Measurements from ENCODE around the gene MRTFB.

MRTFB gene

DNA sequence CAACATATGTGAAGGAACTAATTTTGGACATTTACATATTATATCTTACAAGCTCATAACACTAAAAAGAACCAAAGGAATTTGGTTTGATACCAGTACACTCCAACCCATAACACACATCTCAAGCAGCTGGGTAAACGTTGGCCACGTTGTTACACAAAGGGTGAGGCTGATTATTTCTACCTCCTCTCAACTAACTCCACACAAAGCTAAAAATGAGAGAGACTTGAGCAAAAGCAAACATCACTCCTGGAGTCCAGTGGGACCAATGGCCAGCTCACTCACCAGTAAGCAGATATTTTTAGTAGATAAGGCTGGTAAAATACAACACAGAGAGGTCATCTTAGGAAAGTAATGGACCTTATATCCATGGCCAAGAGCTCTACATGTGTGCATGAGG, 207.6 kb downstream of the MRTFB start:
- DNase-seq (ENCODE audit: extremely low read depth in 1 of 2, low read depth in 1 of 2): no peak

DNA sequence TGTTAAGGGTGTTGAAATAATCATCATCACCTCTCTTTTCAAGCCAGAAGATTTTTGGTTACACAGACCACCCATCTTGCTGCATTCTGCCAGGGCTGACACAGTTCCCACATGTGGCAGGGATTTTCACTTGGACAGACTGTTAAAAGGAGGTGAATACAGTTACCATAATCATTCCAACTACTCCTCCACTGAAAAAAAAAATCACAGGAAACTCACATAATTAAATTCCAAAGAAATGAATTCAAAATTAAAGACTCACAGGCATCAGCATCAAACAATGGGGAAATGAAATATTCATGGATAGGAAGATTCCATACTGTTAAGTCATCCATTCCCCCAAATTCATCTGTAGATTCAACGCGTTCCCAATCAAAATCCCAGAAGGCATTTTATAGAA, 209.4 kb downstream of the MRTFB start:
- no peak for DNase-seq (ENCODE audit: extremely low read depth in 1 of 2, low read depth in 1 of 2)

DNA sequence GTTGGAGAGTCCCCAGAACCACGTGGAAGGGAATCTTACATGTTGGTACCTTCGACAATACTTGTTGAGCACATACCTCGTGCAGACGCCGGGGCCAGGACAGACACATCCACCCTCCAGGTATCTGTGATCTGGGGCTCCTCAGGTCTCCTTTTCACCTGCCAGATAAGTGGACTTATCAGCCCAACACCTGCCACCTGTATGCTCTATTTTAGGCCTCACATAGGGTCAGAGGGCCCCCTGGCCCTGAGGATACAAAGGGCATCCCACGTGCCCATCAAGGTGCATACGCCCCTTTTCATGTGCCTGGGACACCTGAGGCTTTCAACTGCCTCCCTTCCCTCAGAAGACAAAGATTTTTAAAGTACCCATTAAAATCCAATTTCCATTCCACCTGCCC, 212.7 kb downstream of the MRTFB start:
- no peak for DNase-seq (ENCODE audit: extremely low read depth in 1 of 2, low read depth in 1 of 2)

DNA sequence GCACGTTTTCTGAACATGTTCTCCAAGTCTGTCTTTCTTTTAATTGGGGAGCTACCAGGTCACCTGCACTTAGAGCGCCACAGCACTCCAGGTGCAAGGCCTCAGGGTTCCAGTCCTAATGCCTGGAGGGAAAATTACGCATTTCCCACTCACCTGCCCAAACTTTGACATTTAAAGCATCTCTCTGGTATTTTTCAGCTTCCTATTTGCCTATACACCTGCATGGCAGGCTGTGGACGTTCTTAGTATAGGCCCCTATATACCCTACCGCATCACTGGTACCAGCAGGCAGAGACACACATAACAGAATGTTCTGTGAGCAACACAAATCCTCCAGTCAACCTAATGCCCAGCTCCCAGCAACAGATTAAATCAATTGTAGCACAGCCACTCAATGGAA, 213.3 kb downstream of the MRTFB start:
- no peak for DNase-seq (ENCODE audit: extremely low read depth in 1 of 2, low read depth in 1 of 2)

DNA sequence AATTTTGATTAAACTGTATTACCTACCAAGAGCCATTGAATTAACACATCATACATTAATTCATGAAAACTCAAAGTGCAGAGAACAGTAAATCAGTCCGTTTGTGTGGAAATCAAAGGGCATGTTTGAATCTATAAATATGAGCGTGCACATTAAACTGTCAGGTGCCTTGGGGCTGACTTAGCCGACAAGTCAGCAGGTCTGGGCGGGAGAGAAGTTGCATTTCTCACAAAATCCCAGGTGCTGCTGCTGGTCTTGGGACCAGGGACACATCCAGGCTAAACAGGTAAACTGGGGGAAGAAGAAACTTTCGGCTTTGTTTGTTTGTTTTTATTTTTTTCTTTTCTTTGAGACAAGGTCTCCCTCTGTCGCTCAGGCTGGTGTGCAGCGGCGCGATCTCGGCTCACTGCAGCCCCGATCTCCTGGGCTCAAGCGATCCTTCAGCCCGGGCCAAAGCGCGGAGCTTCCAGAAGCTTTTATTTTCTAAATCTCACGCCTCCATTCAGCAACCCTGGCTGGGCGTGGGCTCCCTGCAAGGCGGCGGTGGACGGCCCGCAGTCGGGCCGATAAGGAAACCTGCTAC, 213.9 kb downstream of the MRTFB start:
- DNase-seq (ENCODE audit: extremely low read depth in 1 of 2, low read depth in 1 of 2): no peak

DNA sequence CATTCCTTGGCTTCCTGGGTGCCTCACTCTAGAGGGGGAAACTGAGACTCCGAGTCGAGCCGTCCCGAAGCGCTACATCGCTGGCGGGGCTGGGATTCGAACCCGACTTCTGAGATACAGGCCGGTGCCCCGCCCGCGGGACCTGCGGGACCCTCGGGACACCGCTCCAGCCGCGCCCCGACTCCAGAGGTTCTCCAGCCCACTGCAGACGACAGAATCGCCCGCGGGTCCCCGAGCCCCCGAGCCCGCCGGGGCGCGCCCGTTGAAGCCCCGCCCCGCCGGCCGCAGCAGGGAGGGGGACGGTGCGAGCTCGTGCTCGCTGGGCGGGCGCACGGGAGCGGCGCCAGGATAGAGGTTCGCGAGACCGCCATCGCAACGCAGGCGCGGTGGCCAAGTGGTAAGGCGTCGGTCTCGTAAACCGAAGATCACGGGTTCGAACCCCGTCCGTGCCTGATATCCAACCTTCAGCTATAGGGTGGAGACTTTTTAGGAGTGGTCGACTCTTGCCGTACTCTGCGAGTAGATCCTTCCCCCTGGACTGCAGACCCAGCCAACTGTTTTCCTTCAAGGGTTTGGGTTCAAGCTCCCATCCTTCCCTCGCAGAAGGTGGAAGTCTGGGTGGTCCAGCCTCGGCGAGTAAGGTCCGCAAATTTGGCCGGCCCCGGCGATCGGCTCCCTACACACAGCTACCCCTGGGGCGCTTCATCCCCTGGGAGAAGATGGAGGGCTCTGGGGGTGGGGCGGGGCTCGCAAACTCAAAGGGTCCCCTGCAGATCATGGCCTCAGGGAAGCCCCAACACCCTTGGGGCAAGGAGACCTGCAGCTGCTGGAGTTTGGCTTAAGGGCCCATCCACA, 214.6 kb downstream of the MRTFB start:
- DNase-seq (ENCODE audit: extremely low read depth in 1 of 2, low read depth in 1 of 2): peak; percentile 78 to 91

DNA sequence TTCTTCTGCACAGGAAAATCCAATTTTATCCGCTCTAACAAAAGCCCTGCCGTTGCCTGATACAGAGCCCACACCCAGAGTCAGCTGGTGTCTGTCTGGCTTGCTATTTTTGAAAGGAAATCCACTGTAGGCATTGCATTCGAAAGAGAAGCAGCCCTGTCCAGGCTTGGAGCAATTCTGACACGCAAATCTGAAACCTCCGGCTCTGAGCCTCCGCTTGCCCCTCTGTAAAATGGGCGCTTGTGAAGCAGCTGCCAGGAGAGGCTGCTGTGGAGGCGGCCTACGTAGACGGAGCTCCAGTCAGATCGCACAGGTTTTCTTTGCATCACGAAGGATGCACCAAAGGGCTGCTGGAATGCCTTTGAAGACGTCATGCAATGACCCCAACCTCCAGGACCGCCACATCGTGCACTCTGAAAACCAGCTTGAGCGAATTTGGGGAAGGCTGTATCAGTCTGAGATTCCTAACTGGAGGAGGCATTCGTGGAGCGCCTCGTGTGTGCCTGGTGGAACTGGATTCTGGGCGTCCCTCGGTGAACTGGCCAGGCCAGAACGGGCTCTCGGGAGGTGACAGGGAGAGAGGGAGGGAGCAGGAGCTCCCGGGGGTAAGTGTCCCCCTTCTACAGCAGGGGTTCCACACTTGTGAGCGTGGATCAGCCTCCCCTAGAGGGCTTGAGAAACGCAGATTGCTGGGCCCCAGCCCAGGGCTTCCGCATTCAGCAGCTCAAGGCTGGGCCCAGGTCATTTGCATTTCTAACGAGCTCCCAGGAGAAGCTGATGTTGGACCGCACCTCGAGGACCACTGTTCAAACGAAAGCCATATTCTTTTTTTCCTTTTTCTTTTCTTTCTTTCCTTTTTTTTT, 215.5 kb downstream of the MRTFB start:
- DNase-seq (ENCODE audit: extremely low read depth in 1 of 2, low read depth in 1 of 2): no peak

DNA sequence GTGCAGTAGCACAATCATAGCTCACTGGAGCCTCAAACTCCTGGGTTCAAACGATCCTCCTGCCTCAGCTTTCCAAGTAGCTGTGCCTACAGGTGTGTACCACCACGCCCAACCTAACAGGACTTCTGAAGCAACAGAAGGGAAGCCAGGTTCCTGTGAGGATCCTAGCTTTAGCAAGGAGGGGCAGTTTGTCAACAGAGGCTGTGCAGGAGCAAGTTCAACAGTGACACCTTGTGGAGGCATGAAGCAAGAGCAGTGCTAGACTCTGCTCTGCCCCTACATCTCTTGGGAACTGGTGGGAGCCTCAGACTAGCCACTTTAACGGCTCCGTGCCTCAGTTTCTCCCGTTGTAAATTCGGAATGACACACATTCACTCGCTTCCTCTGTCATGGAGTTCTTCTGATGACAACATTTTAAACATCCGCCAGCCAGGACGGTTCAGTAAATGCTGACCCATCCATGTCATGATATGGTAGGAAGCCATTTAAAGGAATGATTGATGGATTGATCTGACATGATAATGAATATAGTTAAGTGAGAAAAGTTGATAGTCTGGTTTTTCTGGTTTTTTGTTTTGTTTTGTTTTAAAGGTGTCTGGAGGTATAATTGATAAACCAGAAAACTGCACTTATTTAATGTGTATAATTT, 218.7 kb downstream of the MRTFB start:
- DNase-seq (ENCODE audit: extremely low read depth in 1 of 2, low read depth in 1 of 2): no peak

DNA sequence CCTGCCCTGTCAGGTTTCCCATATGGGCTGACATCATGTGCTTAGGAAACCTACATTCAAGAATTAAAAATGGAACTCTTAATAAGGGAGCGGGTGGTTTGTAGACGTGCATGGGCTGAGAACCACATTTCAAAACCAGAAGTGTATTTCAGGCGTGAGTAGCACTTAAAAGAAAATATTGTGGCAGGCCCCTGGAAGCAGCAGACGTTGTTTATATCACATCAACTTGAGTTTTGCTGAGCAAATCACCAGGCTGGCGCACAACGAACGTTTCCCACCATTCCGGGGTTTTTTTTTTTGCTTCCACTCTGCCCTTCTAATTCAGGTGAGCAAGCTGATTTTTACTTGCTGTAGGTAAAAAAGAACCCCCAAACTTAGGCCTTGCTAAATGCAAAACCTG, 220.2 kb downstream of the MRTFB start:
- no peak for DNase-seq (ENCODE audit: extremely low read depth in 1 of 2, low read depth in 1 of 2)

DNA sequence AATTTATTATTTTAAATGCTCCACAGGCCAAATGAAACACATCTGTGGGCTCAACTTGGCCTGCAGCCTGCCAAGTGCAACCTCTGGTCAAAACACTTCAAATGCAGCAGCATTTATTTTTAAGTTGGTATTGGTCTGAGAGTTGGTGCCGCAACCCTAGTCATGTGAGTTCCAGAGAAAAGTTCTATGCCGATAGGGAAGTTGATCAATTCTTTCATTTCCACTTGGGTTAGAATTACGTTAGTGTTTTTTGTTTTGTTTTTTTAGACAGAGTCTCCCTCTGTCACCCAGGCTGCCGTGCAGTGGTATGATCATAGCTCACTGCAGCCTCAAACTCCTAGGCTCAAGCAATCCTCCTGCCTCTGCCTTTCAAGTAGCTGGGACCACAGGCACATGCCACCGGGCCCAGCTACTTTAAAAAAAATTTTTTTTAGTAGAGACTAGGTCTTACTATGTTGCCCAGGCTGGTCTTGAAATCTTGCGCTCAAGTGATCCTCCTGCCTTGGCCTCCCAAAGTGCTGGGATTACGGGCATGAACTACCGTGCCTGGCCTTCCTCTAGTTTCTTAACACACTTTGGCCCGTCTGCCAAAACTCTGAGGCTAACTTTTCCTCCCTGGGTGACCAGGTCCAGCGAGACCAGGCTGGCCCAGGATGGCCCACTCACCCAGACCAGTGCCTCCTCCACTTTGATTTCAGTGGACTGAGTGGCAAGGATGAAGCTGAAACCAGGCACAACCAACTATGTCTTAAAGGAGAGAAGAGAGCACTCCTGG, 221.1 kb downstream of the MRTFB start:
- no peak for DNase-seq (ENCODE audit: extremely low read depth in 1 of 2, low read depth in 1 of 2)

DNA sequence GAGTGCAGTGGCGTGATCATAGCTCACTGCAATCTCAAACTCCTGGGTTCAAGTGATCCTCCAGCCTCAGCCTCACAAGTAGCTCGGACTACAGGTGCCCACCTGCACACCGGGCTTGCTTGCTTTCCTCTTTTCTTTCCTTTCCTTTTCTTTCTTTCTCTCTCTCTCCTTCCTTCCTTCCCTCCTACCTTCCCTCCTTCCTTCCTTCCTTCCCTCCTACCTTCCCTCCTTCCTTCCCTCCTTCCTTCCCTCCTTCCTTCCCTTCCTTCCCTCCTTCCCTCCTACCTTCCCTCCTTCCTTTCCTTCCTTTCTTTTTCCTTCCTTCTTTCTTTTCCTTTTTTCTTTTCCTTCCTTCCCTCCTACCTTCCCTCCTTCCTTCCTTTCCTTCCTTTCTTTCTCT, 225.5 kb downstream of the MRTFB start:
- DNase-seq (ENCODE audit: extremely low read depth in 1 of 2, low read depth in 1 of 2): no peak

DNA sequence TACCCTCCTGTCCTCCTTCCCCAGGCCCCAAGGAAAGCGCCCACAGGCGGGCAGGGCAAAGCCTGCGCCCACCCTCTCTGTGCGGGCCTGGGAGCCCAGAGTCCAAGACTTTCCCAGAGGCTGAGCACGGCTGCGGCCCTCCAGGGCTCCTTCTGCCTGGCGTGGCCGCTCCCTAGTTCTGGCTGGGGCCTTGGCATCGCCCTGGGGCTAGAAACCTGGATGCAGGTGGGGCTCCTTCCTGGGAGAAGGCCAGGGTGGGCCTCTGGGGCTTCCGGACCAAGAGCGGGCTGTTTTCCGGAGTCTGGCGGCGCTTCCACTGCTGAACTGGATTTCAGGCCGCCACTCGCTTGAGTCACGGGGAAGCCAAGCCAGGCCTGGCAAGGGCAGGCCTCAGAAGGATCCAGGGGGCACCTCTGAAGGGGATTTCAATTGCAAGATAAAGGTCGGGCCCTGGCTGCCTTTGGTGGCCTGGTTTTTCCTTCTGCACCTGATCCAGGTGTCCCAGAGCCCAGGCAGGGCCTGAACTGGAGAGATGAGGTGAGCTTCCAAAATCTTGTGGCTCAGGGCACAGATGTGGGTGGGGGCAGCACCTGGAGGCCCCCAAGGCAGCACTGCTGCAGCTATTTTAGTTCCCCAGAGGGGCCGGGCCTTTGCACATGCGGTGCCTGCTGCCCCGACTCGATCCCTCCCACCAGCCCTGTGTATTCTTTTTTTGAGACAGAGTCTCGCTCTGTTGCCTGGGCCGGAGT, 227.4 kb downstream of the MRTFB start:
- DNase-seq (ENCODE audit: extremely low read depth in 1 of 2, low read depth in 1 of 2): no peak

DNA sequence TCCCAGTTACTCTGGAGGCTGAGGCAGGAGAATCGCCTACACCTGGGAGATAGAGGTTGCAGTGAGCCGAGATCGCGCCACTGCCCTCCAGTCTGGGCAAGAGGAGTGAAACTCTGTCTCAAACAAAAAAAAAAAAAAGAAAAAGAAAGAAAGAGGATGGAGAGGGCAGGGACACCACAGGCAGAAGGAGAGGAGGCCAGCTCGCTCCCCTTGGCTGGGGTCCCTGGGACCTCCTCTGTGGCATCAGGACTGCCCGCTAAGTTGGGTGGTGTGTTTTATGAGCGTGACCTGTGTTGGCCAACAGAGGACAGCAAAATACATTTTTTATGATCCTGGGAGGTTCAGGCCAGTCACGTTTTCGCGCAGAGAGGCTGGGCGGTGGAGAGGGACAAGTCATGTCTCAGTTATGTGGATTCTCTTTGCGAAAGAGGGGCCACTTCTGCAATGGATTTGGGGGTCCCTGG, 229.6 kb downstream of the MRTFB start:
- no peak for DNase-seq (ENCODE audit: extremely low read depth in 1 of 2, low read depth in 1 of 2)

DNA sequence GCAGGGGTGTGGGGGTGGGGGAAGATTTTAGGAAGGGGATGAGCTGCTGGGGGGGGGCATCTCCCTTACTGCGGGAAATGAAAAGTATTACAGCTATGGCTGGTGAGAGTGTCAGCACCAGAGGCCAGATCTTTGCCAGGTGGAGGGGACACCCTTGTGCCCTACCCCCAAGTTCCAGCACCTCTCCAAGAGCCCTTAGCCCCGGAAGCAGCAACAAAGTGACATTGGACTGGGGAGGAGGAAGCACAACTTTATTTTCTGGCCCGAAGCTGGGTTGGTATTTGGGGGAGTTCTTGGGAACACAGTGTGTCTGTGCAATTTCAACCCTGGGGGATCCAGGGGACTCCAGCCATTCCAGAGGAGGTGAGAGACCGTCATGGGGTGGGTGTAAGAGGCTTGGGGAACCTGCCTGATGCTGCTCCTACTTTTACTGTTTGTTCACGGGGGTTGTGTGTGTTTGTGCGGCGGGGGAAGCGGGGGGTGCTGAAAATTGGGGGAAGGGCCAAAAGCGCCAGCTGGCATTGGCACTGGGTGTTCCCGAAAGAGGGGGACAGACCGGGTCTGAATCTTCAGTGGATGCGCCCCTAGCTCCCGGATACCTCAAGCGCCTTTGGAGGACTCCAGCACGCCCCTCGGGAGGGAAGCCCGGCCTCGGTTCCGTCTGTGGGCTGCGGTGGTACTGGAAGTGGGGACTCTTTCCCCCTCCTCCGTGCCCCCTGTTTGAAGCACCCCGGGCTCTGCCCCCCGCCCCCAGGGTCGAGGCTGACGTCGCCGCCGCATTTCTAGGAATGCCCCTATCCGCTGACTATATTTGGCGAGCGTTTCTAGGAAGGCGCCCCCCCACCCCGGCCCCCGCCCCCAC, 230.3 kb downstream of the MRTFB start:
- no peak for DNase-seq (ENCODE audit: extremely low read depth in 1 of 2, low read depth in 1 of 2)

DNA sequence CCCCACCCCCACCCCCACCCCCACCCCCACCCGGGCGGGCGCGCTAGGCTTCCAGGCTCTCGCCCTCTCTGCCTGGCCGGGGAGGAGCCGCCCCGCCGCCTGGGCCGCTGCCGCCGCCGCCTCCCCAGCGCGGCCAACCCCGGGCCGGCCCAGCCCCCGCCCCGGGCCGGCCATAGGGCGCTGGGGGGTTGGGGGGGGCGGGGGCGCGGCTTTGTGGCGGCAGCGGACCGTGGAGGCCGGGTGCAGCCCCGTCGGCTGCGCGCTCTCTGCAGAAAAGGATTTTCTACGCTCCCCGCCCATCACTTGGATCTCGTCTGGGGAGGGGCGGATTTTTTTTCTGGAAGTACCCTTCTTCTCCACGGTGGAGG, 230.9 kb downstream of the MRTFB start:
- DNase-seq (ENCODE audit: extremely low read depth in 1 of 2, low read depth in 1 of 2): no peak

DNA sequence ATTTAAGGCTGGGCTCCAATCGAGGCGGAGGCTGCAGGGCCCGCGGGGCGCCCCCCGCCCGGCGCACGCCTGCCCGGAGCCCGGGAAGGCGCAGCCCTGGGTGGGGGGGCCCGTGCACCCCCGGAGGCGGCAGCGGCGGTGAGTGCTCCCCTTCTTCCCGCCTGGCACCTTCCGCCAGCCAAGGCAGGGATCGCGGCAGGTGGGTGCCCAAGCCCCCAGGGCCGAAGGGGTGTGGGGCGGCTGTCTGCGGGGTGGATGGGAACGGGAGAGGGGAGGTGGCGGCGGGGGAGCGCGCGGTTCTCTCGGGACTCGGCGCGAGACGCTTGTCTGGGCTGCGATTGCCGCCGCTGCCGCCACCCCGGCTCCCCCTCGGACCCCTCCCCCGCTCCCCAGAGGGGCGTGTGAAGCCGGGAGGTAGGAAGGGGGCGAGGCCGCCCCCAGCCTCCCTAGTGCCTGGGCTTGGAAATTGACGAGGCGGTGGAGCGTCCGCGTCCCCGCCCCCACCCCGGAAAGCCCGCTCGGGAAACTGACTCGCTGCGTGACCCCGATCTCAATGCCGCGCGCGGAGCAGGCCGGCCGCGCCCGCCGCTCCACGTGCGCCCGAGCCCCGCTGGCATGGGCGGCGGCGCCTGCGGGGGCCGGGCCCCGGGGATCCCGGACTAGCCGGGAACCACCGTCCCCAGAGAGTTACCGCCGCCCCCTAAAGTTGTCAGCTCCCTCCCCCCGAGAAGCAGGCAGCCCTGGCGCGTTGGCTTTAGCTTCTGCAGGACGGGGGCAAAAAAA, 231.5 kb downstream of the MRTFB start:
- no peak for DNase-seq (ENCODE audit: extremely low read depth in 1 of 2, low read depth in 1 of 2)

DNA sequence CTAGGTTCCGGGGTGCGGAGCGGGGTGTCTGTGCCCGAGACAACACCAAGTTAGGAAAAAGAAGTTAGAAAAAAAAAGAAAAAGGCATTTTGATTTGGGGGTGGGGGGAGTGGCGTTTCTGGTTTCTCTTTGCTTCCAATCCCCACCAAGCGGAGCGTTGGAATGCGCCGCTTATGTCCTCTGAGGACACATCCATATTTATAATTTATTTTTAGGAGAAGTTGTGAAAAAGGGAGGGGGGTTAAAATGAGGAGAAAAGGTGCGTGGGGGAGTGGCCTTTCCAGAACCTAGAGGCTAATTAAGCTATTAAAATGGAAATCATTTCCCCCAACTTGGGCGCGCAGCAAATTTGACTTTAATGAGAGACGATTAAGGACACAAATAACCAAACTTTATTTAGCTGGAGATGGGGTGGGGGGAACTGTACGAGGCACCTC, 232.1 kb downstream of the MRTFB start:
- DNase-seq (ENCODE audit: extremely low read depth in 1 of 2, low read depth in 1 of 2): no peak

Data from activated CD8-positive, alpha-beta memory T cell treated with anti-CD3 and anti-CD28 coated beads for 1 hour (primary cell).